Parathyroid adenoma (tissue), 2 donors: ENCODE measurements around the gene HEXD.

ENCODE experiments used
- H2AFZ ChIP-seq: fragments of 300-600 bp; sonication (generic); one replicate; pipeline ENCODE4 v1.7.0; 2017; ENCODE audit warnings: antibody characterized with exemption, mild to moderate bottlenecking
- H3K27ac ChIP-seq: fragments of 300-600 bp; sonication (generic); one replicate; pipeline ENCODE4 v1.7.0; 2017
- H3K27me3 ChIP-seq: fragments of 300-600 bp; sonication (generic); one replicate; pipeline ENCODE4 v1.7.0; 2017; ENCODE audit warnings: low read length; ENCODE audit not compliant: control insufficient read depth, insufficient read depth
- H3K36me3 ChIP-seq: fragments of 300-600 bp; sonication (generic); one replicate; pipeline ENCODE4 v1.7.0; 2017; ENCODE audit warnings: low read length; ENCODE audit not compliant: control insufficient read depth, insufficient read depth
- H3K4me1 ChIP-seq: fragments of 300-600 bp; sonication (generic); one replicate; pipeline ENCODE4 v1.7.0; 2017; ENCODE audit warnings: control low read depth
- H3K4me2 ChIP-seq: fragments of 300-600 bp; sonication (generic); one replicate; pipeline ENCODE4 v1.7.0; 2017; ENCODE audit warnings: low read length
- H3K4me3 ChIP-seq: fragments of 300-600 bp; sonication (generic); one replicate; pipeline ENCODE4 v1.7.0; 2017; ENCODE audit warnings: low read depth, low read length
- H3K79me2 ChIP-seq: fragments of 300-600 bp; sonication (generic); one replicate; pipeline ENCODE4 v1.7.0; 2017; ENCODE audit warnings: control low read depth
- H3K9ac ChIP-seq: fragments of 300-600 bp; sonication (generic); one replicate; pipeline ENCODE4 v1.7.0; 2017; ENCODE audit warnings: mild to moderate bottlenecking
- H3K9me3 ChIP-seq: fragments of 300-600 bp; sonication (generic); one replicate; pipeline ENCODE4 v1.7.0; 2017; ENCODE audit warnings: low read length; ENCODE audit not compliant: control insufficient read depth
- CTCF ChIP-seq: fragments of 300-600 bp; sonication (generic); IDR thresholded peaks from one replicate; pipeline ENCODE4 v1.7.0; 2017; ENCODE audit warnings: antibody characterized with exemption, mild to moderate bottlenecking
- donor health status: primary hyperparathyroidism.

Gene HEXD

GRCh38 chr17:82437325-82437668 is 19.1 kb downstream of the HEXD start:
- no peak overlapping the region for H3K9ac ChIP-seq
- TF ChIP-seq CTCF, result no peak
- H3K4me3 ChIP-seq, result no peak overlapping the region
- no peaks in the 10 kb centered on the region for H3K79me2 ChIP-seq
- no peak overlapping the region for H3K27ac ChIP-seq
- no peak overlapping the region for H2AFZ ChIP-seq
- peaks cover 10% of the 10 kb centered on the region for H3K4me1 ChIP-seq
- no peaks in the 10 kb centered on the region for H3K36me3 ChIP-seq
- no peak overlapping the region for H3K4me2 ChIP-seq
- no peaks in the 10 kb centered on the region for H3K9me3 ChIP-seq
- no peaks in the 10 kb centered on the region for H3K27me3 ChIP-seq

GRCh38 chr17:82438401-82439193 is 20.4 kb downstream of the HEXD start:
- H3K27me3 ChIP-seq, result no peaks in the 10 kb centered on the region
- no peak overlapping the region for H3K9ac ChIP-seq
- TF ChIP-seq CTCF, result no peak
- no peak overlapping the region for H3K4me2 ChIP-seq
- no peak overlapping the region for H3K27ac ChIP-seq
- H3K36me3 ChIP-seq, result no peaks in the 10 kb centered on the region
- peaks cover 15% of the 10 kb centered on the region for H3K4me1 ChIP-seq
- H3K79me2 ChIP-seq, result no peaks in the 10 kb centered on the region
- no peak overlapping the region for H3K4me3 ChIP-seq
- no peak overlapping the region for H2AFZ ChIP-seq
- H3K9me3 ChIP-seq, result no peaks in the 10 kb centered on the region

- Histone ChIP-seq H3K4me3 (no peak overlapping the region), H3K27ac (no peak overlapping the region), H3K4me2 (no peak overlapping the region), H3K4me1 (peaks cover 15% of the 10 kb centered on the region), H3K9me3 (no peaks in the 10 kb centered on the region), H3K79me2 (no peaks in the 10 kb centered on the region), H3K36me3 (no peaks in the 10 kb centered on the region), H3K9ac (no peak overlapping the region), H2AFZ (no peak overlapping the region), H3K27me3 (no peaks in the 10 kb centered on the region)
- TF ChIP-seq CTCF, result no peak
Measured at GRCh38 chr17:82439194-82439828, 21.2 kb downstream of the HEXD start.

GRCh38 chr17:82439829-82440365 is 21.8 kb downstream of the HEXD start:
- Histone ChIP-seq H3K4me3 (no peak overlapping the region), H3K27me3 (no peaks in the 10 kb centered on the region), H3K27ac (no peak overlapping the region), H3K9ac (no peak overlapping the region), H2AFZ (no peak overlapping the region), H3K36me3 (no peaks in the 10 kb centered on the region), H3K9me3 (no peaks in the 10 kb centered on the region), H3K4me1 (peaks cover 15% of the 10 kb centered on the region), H3K79me2 (no peaks in the 10 kb centered on the region), H3K4me2 (no peak overlapping the region)
- TF ChIP-seq CTCF, result no peak
